Measurements from ENCODE around the gene TRPV3. TPM values are rescaled to one million over a fixed set of nuclear protein-coding genes. Genes with fewer than 3 reads are reported as not detected.

Gene TRPV3
- total and polyA plus RNA-seq, 2 donors (not counting 1 experiment from before 2014, with no cell fraction given) = 0.20 to 0.99 TPM

- peak in 1 of 2 donors; percentile 1 for DNase-seq (ENCODE audit: low read depth in 2 of 2)
- Histone ChIP-seq H3K27ac (ENCODE audit: insufficient read depth, low read length) (no peak overlapping the region), H3K9ac (ENCODE audit: insufficient read depth, low read length) (no peak overlapping the region), H3K4me1 (ENCODE audit: control insufficient read depth, extremely low read depth, insufficient read depth, low read length) (no peaks in the 10 kb centered on the region), H3K79me2 (ENCODE audit: control insufficient read depth, insufficient read depth, low read length) (no peaks in the 10 kb centered on the region), H3K36me3 (ENCODE audit: control insufficient read depth, insufficient read depth, low read length) (no peaks in the 10 kb centered on the region), H2AFZ (ENCODE audit: low read length) (no peak overlapping the region), H3K4me2 (ENCODE audit: extremely low read depth, insufficient read depth, low read length) (no peak overlapping the region), H4K20me1 (ENCODE audit: control insufficient read depth, extremely low read depth, insufficient read depth, low read length) (no peaks in the 10 kb centered on the region), H3K4me3 (replicated peaks in 1 of 4; ENCODE audit: control extremely low read depth in 1 of 4, insufficient read depth in 1 of 4, low read depth in 3 of 4, low read length in 4 of 4) (no peak overlapping the region), H3K9me3 (ENCODE audit: control insufficient read depth, insufficient read depth, low read depth, low read length) (no peaks in the 10 kb centered on the region), H3K27me3 (ENCODE audit: control insufficient read depth, insufficient read depth, low read length) (no peaks in the 10 kb centered on the region)
- TF ChIP-seq EZH2 (IDR thresholded peaks at IDR 0.05; ENCODE audit: low read length, missing control alignments) (no peak), CTCF (conservative IDR thresholded peaks at IDR 0.05 in 1 of 2, IDR thresholded peaks at IDR 0.05 in 1 of 2; ENCODE audit: low read depth in 1 of 2, low read length in 2 of 2) (no peak)
These were observed 55.1 kb downstream of the TRPV3 start for GRCh38 chr17:3502466-3502865.

GRCh38 chr17:3501344-3501743, 56.3 kb downstream of the TRPV3 start:
- Histone ChIP-seq H3K4me1 (ENCODE audit: control insufficient read depth, extremely low read depth, insufficient read depth, low read length) (no peaks in the 10 kb centered on the region), H3K9me3 (ENCODE audit: control insufficient read depth, insufficient read depth, low read depth, low read length) (no peaks in the 10 kb centered on the region), H4K20me1 (ENCODE audit: control insufficient read depth, extremely low read depth, insufficient read depth, low read length) (no peaks in the 10 kb centered on the region), H3K27ac (ENCODE audit: insufficient read depth, low read length) (no peak overlapping the region), H3K36me3 (ENCODE audit: control insufficient read depth, insufficient read depth, low read length) (no peaks in the 10 kb centered on the region), H3K4me2 (ENCODE audit: extremely low read depth, insufficient read depth, low read length) (no peak overlapping the region), H3K4me3 (replicated peaks in 1 of 4; ENCODE audit: control extremely low read depth in 1 of 4, insufficient read depth in 1 of 4, low read depth in 3 of 4, low read length in 4 of 4) (no peak overlapping the region), H3K79me2 (ENCODE audit: control insufficient read depth, insufficient read depth, low read length) (no peaks in the 10 kb centered on the region), H2AFZ (ENCODE audit: low read length) (no peak overlapping the region), H3K9ac (ENCODE audit: insufficient read depth, low read length) (no peak overlapping the region), H3K27me3 (ENCODE audit: control insufficient read depth, insufficient read depth, low read length) (no peaks in the 10 kb centered on the region)
- DNase-seq (ENCODE audit: low read depth in 2 of 2) = peak in 1 of 2 donors; percentile 3
- TF ChIP-seq EZH2 (IDR thresholded peaks at IDR 0.05; ENCODE audit: low read length, missing control alignments) = no peak
- no peak for TF ChIP-seq CTCF (conservative IDR thresholded peaks at IDR 0.05 in 1 of 2, IDR thresholded peaks at IDR 0.05 in 1 of 2; ENCODE audit: low read depth in 1 of 2, low read length in 2 of 2)

GRCh38 chr17:3497101-3497500, 60.5 kb downstream of the TRPV3 start:
- no peak overlapping the region for H3K4me2 ChIP-seq (ENCODE audit: extremely low read depth, insufficient read depth, low read length)
- H4K20me1 ChIP-seq (ENCODE audit: control insufficient read depth, extremely low read depth, insufficient read depth, low read length) = no peaks in the 10 kb centered on the region
- no peaks in the 10 kb centered on the region for H3K79me2 ChIP-seq (ENCODE audit: control insufficient read depth, insufficient read depth, low read length)
- H3K27ac ChIP-seq (ENCODE audit: insufficient read depth, low read length) = no peak overlapping the region
- no peaks in the 10 kb centered on the region for H3K4me1 ChIP-seq (ENCODE audit: control insufficient read depth, extremely low read depth, insufficient read depth, low read length)
- H3K4me3 ChIP-seq (replicated peaks in 1 of 4; ENCODE audit: control extremely low read depth in 1 of 4, insufficient read depth in 1 of 4, low read depth in 3 of 4, low read length in 4 of 4) = no peak overlapping the region
- no peaks in the 10 kb centered on the region for H3K36me3 ChIP-seq (ENCODE audit: control insufficient read depth, insufficient read depth, low read length)
- no peak overlapping the region for H3K9ac ChIP-seq (ENCODE audit: insufficient read depth, low read length)
- H3K9me3 ChIP-seq (ENCODE audit: control insufficient read depth, insufficient read depth, low read depth, low read length) = no peaks in the 10 kb centered on the region
- DNase-seq (ENCODE audit: low read depth in 2 of 2) = no peak
- no peak for TF ChIP-seq CTCF (conservative IDR thresholded peaks at IDR 0.05 in 1 of 2, IDR thresholded peaks at IDR 0.05 in 1 of 2; ENCODE audit: low read depth in 1 of 2, low read length in 2 of 2)
- TF ChIP-seq EZH2 (IDR thresholded peaks at IDR 0.05; ENCODE audit: low read length, missing control alignments) = no peak
- no peaks in the 10 kb centered on the region for H3K27me3 ChIP-seq (ENCODE audit: control insufficient read depth, insufficient read depth, low read length)
- H2AFZ ChIP-seq (ENCODE audit: low read length) = no peak overlapping the region
